GM19351 (cell line): ENCODE measurements around the gene RAPGEF1.

Experiments
- ATAC-seq: cut with Tn5 transposase; IDR thresholded peaks from one replicate; pipeline ENCODE4 v1.9.1; 2021; ENCODE audit warnings: mild to moderate bottlenecking, moderate library complexity; ENCODE audit not compliant: unreplicated experiment

The RAPGEF1 gene

DNA sequence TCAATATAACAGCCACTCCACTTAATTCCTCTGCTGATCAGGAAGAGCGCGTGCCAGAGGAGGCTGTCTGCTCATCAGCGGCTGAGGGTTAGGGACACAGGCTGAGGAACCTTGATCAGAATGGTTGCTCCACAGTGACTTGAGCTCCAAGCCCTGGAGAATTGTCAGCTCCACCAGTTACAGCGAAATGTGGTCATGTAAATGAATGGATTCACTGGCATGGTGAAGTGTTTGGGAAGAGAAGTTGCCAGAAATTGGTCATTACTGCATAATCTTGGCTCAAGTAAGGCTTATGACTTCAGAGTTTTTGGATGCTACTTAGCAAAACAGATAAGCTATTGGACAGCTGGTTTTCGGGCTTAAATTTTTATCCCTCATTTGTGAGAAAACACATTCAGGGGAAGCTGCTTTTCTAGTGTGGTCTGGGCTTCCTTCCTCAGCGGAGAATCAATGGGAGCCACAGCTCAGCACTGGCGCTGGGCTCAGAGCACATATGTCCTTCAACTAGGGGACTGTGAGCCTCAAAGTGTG lies 129.6 kb downstream of the RAPGEF1 start:
- ATAC-seq = no peak

DNA sequence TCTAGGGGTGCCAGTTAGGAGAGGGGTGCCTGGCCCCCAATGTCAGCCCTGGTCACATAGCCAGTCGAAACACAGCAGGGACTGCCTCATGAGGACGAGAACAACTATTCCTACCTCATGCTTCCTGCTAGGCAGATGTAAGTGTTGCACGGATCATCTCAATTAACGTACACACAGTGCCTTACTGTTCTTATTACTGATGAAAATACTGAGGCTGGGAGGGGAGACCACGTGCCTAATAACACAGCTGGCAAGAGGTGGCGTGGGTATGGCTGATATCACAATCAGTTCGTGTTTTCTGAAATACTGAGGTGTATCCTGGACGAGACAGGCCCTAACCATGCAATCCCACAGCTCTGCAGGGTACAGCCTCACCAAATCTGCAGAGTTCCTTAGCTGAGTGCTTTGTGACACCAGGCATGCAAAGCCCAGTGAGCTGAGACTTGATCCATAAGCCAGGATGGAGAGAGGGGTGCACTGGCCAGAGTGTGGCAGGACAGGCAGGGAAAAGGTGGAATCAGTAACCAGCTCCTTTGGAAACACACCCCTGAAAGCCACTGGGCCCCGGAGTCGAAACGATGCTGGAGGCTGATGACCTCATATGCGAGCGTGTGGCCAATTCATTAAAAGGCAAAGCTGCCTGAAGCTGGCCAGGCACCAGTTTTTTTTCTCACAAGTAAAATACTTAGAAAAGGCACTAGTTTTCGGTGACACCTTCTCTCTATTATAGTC lies 130.6 kb downstream of the RAPGEF1 start:
- no peak for ATAC-seq

DNA sequence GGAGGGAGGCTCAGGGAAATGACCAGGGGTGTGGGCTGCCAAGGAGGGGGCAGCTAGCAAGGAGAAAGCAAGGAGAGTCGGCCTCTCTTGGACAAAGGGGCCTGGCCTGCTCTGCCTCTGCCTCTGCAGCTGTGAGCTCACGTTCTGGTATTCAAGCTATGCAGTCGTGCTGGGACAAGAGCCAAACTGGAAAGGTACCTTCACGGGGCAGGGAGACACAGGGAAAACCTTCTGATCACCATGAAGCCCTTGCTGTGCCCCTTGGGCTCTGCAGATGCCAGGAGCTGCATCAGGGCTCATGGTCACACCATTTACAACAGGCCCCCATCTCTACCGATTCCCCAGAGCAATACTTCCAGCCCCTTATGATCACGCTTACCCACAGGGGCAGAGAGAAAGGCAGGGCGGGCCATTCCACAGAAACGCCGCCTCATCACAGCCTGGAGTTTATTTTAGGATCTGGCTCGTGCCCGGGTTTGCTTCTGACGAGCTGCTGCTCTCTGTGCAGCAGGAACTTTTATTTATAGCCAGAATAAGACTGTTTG lies 131.3 kb downstream of the RAPGEF1 start:
- ATAC-seq = no peak

GRCh38 chr9:131607591-131607990 lies 132.3 kb downstream of the RAPGEF1 start:
- ATAC-seq = no peak

DNA sequence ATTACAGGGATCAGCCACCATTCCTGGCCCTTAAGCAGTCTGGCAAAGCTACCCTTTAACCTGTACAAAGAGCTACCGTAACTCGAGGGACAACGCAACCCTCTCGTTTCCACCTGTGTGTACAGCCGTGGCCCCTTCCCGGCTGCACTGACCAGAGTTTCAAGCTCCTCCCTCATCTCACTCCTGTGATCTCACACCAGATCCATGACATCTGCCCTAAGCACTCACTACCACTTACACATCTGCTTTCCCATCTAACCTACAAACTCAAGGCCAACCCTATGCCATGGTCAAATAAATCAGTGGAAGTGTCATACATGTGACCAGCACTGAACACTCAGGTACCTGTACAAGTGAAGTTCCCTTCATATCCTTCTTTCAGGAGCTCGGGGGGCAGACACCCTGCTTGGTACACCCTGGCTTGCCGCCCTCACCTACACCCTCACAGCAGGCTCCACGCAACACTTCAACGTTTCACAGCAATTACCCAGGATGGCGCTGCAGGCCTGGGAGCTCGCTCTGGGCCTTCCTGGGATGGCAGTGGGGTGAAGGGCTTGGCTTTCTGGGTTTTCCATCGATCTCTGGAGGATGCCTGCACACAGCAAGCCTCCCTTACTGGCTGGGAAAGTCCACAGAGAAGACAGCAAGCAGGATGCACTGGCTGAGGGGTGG lies 132.8 kb downstream of the RAPGEF1 start:
- ATAC-seq = no peak

DNA sequence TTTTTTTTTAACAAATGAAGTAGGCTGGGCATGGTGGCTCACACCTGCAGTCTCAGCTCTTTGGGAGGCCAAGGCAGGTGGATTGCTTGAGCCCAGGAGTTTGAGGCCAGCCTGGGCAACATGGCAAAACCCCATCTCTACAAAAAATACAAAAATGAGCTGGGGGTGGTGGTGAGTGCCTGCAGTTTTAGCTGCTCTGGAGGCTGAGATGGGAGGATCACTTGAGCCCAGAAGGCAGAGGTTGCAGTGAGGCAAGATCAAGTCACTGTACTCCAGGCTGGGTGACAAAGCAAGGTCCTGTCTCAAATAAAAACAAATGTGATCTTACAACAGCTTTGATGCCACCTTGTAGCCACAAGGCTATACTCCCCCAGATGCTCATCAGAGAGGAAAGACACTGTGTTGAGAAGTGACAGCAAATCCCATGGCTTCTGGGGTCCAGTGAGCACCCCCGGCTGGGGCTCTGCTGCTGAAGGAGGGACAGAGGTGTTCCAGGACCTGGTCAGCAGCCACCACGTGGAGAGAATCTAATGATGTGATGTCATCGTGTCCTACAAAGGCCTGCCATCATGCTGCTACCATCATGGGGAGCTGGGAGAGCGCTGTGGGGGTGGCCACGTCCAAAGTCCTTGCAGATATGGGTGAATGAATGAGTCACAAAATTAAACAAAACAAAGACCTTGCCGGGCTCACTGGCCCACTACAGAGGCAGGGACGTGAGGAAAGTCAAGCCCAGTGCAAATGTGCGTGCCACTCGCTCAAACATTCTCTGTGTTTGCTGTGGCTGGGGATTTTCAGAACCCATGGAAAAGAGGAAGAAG lies 133.9 kb downstream of the RAPGEF1 start:
- no peak for ATAC-seq

DNA sequence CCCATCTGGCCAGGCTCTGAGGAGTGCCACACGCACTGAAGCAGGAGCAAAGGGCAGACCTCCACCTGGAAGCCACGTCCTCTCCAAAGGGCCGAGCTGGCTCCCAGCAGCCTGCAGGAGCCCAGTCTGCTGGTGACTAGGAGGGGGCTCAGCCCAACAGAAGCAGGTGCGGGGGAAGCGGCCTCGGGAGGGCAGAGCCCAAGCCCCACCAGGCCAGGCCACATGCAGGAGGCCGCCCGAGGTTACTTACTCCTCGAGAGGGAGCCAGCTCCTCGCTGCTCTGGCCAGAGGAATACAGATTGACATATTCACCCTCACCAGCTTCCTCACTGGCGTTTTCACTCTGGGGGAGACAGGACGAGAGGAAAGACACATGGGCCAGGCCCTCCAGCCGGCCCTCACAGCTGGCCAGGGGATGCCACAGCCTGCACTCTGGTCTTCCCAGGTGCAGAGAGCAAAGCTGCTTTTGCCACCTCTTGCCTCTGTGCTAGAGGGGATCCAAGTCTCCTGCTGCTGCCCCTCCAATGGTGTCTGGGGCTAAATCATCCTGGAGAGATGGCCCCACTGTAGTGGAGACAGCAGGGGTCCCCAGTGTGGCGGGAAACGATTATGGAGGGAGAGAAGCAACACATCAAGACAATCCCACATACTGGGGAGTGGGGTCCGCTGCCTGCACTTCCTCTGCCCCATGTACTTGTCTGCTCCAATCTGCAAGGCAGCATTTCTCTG lies 136.0 kb downstream of the RAPGEF1 start:
- ATAC-seq = no peak

DNA sequence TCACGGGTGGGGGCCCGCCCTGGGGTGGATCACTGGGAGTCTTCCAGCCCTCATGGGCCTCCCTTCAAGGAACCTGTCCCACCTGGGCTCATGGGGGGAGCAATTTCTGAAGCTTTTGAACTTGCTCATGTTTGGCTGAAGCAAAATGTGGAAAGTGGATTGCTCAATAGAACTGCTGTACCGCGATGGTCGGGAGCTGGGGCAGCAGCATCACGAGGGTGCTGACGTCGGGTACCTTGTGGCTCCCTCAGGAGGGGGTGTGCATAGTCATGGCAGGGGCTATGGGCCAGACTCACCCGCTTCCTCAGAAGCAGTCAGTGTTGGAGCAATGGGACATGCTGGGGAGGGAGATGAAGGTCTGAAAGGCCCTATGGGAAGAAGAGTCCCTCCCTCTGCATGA lies 136.7 kb downstream of the RAPGEF1 start:
- ATAC-seq = no peak

- ATAC-seq = no peak
Measured at GRCh38 chr9:131601683-131602181, 138.1 kb downstream of the RAPGEF1 start.

- ATAC-seq = no peak
Measured at GRCh38 chr9:131598121-131598520, 141.8 kb downstream of the RAPGEF1 start.

DNA sequence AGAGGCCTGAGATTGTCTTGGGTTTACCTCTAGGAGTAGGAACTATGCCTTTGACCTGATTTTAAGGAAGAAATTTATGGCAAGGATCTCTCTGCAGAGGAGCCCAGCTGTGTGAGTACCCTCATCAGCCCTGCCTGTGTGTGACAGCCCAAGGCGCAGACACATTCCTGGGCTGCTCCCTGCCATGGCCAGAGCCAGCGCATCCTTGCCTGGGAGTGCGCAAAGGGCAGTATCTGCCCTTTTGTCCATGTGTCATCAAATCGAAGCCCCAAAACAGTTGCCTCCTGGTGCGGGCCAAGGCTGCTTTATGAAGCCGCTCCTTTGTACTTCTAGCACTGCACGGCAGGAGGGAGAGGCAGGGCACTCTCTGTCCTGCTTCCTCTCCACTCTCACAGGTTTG lies 142.6 kb downstream of the RAPGEF1 start:
- ATAC-seq = no peak

- no peak for ATAC-seq
Measured at GRCh38 chr9:131596430-131596743, 143.5 kb downstream of the RAPGEF1 start.

GRCh38 chr9:131595696-131596429 lies 144.0 kb downstream of the RAPGEF1 start:
- ATAC-seq = no peak

- no peak for ATAC-seq
Measured at GRCh38 chr9:131594906-131595665, 144.8 kb downstream of the RAPGEF1 start.

DNA sequence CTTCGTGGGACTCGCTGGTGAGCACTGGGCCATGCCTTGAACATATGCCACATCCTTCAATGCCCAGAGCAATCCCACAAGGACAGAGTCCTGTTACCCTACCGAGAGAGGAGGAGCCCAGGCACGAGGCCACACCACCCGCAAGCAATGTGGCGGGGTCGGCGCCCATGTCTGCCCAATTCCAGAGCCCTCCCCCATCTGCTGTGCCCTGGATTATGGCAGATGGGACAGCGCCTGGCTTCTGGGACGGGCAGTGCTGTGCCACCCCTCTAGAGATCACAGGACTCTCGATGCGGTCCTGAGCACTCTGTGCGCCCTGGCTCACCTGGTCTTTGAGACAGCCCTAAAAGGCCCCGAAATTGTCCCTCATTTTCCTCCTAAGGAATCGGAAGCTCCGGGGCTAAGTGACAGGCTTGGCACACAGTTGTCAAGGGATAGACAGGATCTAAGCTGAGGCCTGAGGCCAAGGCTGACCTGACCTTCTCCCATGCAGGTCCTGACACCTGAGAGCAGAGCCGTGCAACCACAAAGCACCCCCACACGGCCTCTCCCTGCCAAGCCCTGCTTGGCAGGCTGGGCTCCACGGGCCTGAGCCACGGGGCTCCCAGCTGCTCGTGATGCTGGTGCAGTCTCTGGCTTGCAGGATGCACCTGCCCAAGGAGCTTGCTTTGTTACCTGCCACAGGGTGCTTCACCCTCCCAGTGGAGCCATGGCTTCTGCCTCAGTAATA lies 145.8 kb downstream of the RAPGEF1 start:
- ATAC-seq = no peak

DNA sequence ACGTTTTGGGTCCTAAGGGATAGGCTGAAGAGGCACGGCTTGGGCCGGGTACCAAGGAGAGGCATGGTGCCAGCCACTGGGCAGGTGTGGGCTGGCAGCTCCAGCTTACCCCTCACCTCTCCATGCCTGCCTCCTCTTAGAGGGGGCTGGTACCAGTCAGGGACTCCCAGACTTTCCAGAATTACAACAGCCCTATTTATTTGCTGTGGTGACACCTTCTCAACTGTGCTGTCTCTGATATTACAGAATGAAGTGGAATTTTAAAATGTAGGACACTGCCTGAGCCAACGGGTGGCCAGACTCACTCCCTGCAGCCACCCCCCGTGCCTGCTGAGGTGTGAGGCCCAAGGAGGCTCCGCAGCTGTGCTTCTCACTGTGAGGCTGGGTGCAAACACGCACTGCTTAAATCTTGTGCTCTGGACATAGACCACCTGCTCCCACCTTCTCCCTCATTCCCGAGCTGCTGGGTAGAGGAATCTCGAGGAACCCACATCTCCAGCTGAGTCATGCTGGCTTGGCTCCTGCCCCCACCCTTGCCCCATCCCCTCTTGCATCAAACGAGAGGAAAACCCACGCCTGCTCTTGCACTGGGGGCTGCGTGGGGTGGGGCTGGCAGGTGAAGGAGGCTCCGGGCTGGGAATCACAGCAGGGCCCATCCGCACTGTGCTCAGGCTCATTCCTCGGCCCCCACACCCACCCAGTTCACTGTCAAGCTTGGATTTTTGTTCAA lies 146.6 kb downstream of the RAPGEF1 start:
- ATAC-seq = no peak

DNA sequence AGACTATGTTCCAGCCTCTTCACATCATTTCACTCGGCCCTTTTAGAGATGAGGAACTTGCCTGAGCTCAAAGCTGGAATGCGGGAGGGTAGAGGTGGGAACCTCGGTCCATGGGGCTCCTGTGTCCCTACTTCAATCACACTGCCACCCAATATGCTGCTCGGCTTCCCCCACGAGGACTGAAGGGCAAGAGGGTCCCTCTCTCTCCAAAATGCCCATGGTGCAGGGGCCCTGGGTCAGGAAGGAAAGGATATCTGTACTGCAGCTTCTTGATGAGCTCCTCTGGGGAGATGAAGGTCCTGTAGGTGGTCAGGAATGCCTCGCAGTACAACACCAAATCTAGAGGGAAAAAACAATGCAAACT lies 148.0 kb downstream of the RAPGEF1 start:
- no peak for ATAC-seq
